ENCODE data around the gene MRPL52.
"Not testable (repeated sequence)": the region's sequence is repeated elsewhere in the genome, so short reads cannot be mapped to it uniquely, and the experiment has no call there.

The MRPL52 gene

DNA sequence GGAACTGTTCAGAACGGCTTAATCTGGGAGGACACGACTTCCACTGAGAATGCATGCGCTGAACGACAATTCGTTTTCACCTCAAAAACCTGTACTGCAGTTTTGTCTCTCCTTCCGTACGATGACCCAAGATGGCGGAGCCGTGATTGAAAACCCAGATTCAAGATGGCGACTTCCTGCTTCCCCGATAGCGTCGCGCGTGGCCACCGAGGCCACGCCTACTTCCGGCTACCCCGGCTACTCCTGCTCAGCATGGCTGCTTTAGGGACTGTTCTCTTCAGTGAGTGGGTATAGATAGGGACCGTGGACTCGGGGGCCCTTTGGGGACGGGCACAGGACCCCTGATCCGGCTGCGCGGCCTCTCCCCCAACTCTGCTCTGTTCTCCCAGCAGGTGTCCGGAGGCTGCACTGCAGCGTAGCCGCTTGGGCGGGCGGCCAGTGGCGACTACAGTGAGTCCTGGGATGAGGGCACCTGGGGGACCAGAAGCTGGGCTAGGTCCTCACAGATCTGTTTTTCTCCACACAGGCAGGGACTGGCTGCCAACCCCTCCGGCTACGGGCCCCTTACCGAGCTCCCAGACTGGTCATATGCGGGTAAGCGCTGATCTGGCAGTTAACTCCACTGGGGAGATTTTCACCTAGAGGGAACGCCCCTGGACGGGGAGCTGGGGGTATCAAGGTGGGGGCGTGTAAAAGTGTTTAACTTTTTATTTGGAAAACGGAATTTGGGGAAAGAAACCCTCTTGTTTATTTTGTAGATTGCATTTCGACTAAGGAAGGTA is at the start of gene MRPL52:
Gene MRPL52, plus strand, starts transcription at position 227 of the 782 bp plus-strand sequence. Its CDS starts 26 bp downstream, at position 253.
- peak; percentile 88 for DNase-seq (ENCODE audit: low spot score)
- FAIRE-seq = no peak

DNA sequence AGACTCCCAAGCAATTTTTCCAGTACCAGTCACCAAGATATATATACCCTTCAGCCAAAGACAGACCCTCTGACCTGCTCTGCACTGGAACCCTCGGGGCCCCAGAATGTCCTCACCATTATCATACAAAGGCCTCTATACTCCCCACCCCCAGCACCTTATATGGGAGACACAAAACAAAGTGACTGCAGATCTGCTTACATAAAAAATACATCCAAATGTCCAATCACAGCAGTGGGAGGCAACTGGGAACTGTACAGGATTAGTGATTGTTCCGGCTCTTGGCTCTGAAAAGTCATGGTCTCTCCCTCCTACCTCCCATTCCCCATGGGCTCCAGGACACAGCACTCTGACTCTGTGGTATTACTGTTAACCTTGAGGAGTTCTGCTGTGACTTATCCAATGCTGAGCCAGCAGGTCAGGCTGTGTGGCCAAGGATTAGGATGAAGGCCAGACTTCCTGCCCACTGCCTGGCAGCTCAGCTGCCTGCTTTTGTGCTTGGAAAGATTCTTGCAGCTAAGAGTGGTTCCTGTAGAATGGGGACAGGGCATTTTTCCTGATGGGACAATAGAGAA is 49.5 kb upstream of the MRPL52 start:
- no peak for FAIRE-seq

DNA sequence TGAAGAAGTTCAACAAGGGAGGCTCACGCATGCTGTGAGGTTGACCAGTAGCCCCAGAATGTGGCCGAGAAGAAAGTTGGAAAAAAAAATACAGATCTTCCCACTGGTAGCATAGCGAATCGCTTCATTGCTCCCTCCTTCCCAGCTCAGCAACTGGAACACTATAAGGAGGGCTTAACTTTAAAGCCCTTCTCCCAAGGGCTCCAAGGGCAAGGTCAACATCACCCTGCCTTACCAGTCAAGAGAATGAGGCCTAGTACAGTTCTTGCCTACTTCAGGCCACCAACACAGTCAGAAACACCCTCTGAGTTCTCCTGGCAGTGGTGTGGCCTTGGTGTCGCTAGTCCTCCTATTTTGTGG is 48.8 kb upstream of the MRPL52 start:
- no peak for DNase-seq (ENCODE audit: low spot score)

More for the DNA sequence above, 49.5 kb upstream of the MRPL52 start:
- DNase-seq (ENCODE audit: low spot score) = no peak

GRCh38 chr14:22781301-22781991 is 48.2 kb upstream of the MRPL52 start:
- no peak for DNase-seq (ENCODE audit: low spot score)
- FAIRE-seq = no peak

More for the DNA sequence above, 48.8 kb upstream of the MRPL52 start:
- no peak for FAIRE-seq

DNA sequence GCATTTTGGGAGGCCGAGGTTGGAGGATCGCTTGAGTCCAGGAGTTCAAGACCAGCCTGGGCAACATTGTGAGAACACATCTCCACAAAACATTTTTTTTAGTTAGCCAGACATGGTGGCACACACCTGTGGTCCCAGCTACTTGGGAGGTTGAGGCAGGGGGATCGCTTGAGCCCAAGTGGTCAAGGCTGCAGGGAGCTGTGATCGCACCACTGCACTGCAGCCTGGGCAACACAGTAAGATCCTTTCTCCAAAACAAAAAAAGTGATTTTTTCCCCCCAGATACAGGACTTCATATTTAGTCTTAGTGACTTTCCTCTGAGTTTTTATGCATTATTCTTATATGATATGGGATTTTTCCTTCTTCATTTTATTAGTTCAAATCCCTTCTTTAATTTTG is 43.0 kb upstream of the MRPL52 start:
- no peak for DNase-seq (ENCODE audit: low spot score)

DNA sequence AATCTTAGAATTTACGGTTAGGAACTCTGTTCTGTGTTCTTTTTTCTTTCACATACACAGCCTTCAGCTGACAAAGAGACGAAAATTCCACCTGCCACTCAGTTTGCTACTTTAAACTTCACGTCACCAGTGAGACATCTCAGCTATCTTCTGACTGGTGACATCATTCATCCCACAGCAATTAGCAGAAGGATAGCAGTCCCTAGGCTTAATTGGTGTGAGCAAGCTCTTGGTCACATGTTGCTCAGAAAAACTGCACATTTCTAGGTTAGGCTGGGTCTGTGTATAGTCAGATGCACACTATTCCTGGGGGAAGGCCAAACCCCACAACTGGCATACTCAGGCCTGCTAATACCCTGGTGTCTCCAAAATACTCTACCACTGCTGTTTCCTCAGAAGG is 38.4 kb upstream of the MRPL52 start:
- FAIRE-seq (no peak), DNase-seq (ENCODE audit: low spot score) (peak; percentile 40)

More for the DNA sequence above, 43.0 kb upstream of the MRPL52 start:
- no peak for FAIRE-seq

- DNase-seq (ENCODE audit: low spot score) = no peak
- FAIRE-seq = no peak
Measured at GRCh38 chr14:22792158-22792557, 37.5 kb upstream of the MRPL52 start.

GRCh38 chr14:22793550-22793949 is 36.1 kb upstream of the MRPL52 start:
- not testable (repeated sequence) for FAIRE-seq; DNase-seq (ENCODE audit: low spot score)

GRCh38 chr14:22793976-22794375 is 35.7 kb upstream of the MRPL52 start:
- FAIRE-seq (no peak), DNase-seq (ENCODE audit: low spot score) (no peak)

- DNase-seq (ENCODE audit: low spot score) (no peak), FAIRE-seq (no peak)
Measured at GRCh38 chr14:22794551-22794951, 35.1 kb upstream of the MRPL52 start.

DNA sequence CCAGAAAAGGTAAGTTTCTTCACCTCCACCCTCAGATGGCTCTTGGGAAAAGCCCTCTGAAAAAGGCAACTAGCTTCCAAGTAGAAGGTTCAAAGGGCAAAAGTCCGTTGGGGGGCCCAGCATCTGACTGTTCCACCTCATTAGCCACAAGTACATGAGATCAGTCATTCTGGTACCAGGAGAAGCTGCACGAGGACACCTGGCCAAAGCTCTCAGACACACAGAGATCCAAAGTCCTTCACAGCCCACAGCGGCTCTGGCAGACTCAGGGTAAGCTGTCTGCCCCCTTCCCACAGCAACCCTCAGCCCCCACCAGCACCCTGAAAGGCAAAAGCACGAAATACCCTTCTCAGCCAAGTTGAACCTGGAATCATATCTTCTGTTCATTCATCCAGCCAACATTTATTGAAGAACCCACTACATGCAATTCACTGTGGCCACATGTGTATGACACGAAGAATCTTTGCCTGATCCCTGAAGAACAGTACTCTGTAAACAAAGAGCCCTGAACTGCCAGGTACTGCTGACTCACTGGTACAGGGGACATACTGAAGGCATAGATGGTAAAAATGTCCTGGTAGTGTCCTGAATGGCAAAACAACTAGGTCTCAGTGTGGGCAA is 33.5 kb upstream of the MRPL52 start:
- no peak for DNase-seq (ENCODE audit: low spot score)
- FAIRE-seq = no peak

- FAIRE-seq (no peak), DNase-seq (ENCODE audit: low spot score) (no peak)
Measured at GRCh38 chr14:22797017-22797917, 32.4 kb upstream of the MRPL52 start.

DNA sequence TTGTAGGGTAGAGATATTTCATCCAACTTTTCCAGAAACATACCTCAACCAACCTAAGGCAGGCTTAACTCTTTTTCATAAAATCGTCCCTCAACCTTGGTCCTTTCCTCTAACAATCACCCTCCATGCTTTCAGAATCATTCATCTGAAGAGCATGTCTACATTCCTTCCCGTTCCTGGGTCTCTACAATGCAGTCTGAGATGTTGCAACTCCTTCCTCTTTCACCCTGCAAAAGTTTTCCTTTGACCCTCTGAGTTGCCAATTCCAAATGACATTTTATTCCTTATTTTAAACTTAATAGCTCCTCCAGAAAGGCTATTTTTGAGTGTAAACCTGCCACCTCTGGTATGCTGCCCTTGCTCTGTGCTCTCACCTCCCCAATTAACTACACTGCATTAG is 31.2 kb upstream of the MRPL52 start:
- FAIRE-seq (no peak), DNase-seq (ENCODE audit: low spot score) (no peak)

GRCh38 chr14:22800346-22800745 is 29.3 kb upstream of the MRPL52 start:
- DNase-seq (ENCODE audit: low spot score) (no peak), FAIRE-seq (no peak)

GRCh38 chr14:22801716-22802115 is 28.0 kb upstream of the MRPL52 start:
- DNase-seq (ENCODE audit: low spot score) (no peak), FAIRE-seq (no peak)

GRCh38 chr14:22802860-22803686 is 26.6 kb upstream of the MRPL52 start:
- no peak for DNase-seq (ENCODE audit: low spot score)
- no peak for FAIRE-seq

DNA sequence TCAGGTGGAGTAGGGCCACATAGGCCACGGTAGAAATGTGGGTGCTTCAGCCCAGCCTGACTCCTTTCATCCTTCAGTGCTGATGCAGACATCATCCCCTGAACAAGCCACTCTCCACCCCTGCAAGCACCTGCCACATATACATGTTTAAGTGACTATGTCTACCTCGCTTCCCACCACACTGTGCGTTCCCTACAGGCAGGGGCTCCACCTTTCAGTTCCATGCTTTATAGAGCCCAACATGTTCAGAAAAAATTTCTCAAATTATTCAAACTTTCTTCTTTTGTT is 26.1 kb upstream of the MRPL52 start:
- FAIRE-seq (no peak), DNase-seq (ENCODE audit: low spot score) (no peak)

- not testable (repeated sequence) for DNase-seq (ENCODE audit: low spot score); FAIRE-seq
Measured at GRCh38 chr14:22805235-22805634, 24.5 kb upstream of the MRPL52 start.

- FAIRE-seq = no peak
- DNase-seq (ENCODE audit: low spot score) = no peak
Measured at GRCh38 chr14:22807432-22808087, 22.1 kb upstream of the MRPL52 start.

Measured in urothelium cell line (cell line).